GM19372 (cell line): ENCODE measurements around the gene KRTAP20-3.

ENCODE experiments used
- ATAC-seq: cut with Tn5 transposase; IDR thresholded peaks from one replicate; pipeline ENCODE4 v1.9.1; 2021; ENCODE audit warnings: mild to moderate bottlenecking, low read depth, moderate library complexity; ENCODE audit not compliant: unreplicated experiment

KRTAP20-3 gene

GRCh38 chr21:30642564-30642963 is at the start of gene KRTAP20-3:
Gene KRTAP20-3, plus strand, starts transcription at chr21:30642864.
- ATAC-seq = no peak

- no peak for ATAC-seq
Observed at GRCh38 chr21:30598802-30599201, 43.9 kb upstream of the KRTAP20-3 start, which contains the start of gene KRTAP6-2. Gene KRTAP6-2, minus strand, starts transcription at chr21:30598902. Its CDS starts 28 bp downstream, at chr21:30598874.

GRCh38 chr21:30600787-30601186 is 41.9 kb upstream of the KRTAP20-3 start, which contains the start of gene KRTAP22-1:
Gene KRTAP22-1, plus strand, starts transcription at chr21:30601087.
- no peak for ATAC-seq

- ATAC-seq = no peak
Observed at GRCh38 chr21:30605968-30606367, 36.7 kb upstream of the KRTAP20-3 start.

GRCh38 chr21:30612132-30612531 is 30.5 kb upstream of the KRTAP20-3 start:
- ATAC-seq = no peak

- ATAC-seq = no peak
Observed at GRCh38 chr21:30613836-30614235, 28.8 kb upstream of the KRTAP20-3 start, which contains the start of gene KRTAP6-1. Gene KRTAP6-1, minus strand, starts transcription at chr21:30613930. Its CDS starts 26 bp downstream, at chr21:30613904.

GRCh38 chr21:30615199-30615598 is 27.5 kb upstream of the KRTAP20-3 start:
- no peak for ATAC-seq

- no peak for ATAC-seq
Observed at GRCh38 chr21:30616125-30616524, 26.5 kb upstream of the KRTAP20-3 start, which contains the start of gene KRTAP20-1. Gene KRTAP20-1, plus strand, starts transcription at chr21:30616425. Its CDS starts 30 bp downstream, at chr21:30616455.

GRCh38 chr21:30620080-30620479 is 22.6 kb upstream of the KRTAP20-3 start:
- ATAC-seq = no peak

- no peak for ATAC-seq
Observed at GRCh38 chr21:30620522-30620921, 22.1 kb upstream of the KRTAP20-3 start, which contains the start of gene KRTAP20-4. Gene KRTAP20-4, plus strand, starts transcription at chr21:30620627.

- ATAC-seq = no peak
Observed at GRCh38 chr21:30623362-30623761, 19.3 kb upstream of the KRTAP20-3 start.

- ATAC-seq = no peak
Observed at GRCh38 chr21:30625449-30626165, 17.1 kb upstream of the KRTAP20-3 start.

- no peak for ATAC-seq
Observed at GRCh38 chr21:30628109-30628508, 14.6 kb upstream of the KRTAP20-3 start.

GRCh38 chr21:30629200-30629599 is 13.5 kb upstream of the KRTAP20-3 start:
- no peak for ATAC-seq

GRCh38 chr21:30634906-30635305 is 7.8 kb upstream of the KRTAP20-3 start, which contains the start of gene KRTAP20-2:
Gene KRTAP20-2, plus strand, starts transcription at chr21:30635206. Its CDS starts 58 bp downstream, at chr21:30635264.
- ATAC-seq = no peak

GRCh38 chr21:30638686-30639085 is 4.0 kb upstream of the KRTAP20-3 start:
- ATAC-seq = no peak

- ATAC-seq = no peak
Observed at GRCh38 chr21:30646904-30647414, 4.3 kb downstream of the KRTAP20-3 start.

- ATAC-seq = no peak
Observed at GRCh38 chr21:30652891-30653290, 10.2 kb downstream of the KRTAP20-3 start.

GRCh38 chr21:30668776-30669175 is 26.1 kb downstream of the KRTAP20-3 start:
- ATAC-seq = no peak

- no peak for ATAC-seq
Observed at GRCh38 chr21:30672985-30673650, 30.5 kb downstream of the KRTAP20-3 start.

- no peak for ATAC-seq
Observed at GRCh38 chr21:30674312-30674711, 31.6 kb downstream of the KRTAP20-3 start.
